KMS-11 (cell line): ENCODE measurements around the gene HS3ST3A1.
"Not testable (repeated sequence)": the region's sequence is repeated elsewhere in the genome, so short reads cannot be mapped to it uniquely, and the experiment has no call there.

ENCODE experiments used
- H2AFZ ChIP-seq: fragments of 200-600 bp; sonication (generic); 2 replicates; pipeline ENCODE4 v1.6.1; 2016; ENCODE audit warnings: antibody characterized with exemption, mixed run types, low read depth
- H3K27ac ChIP-seq: fragments of 200-600 bp; sonication (generic); 2 replicates; pipeline ENCODE4 v1.6.1; 2016; ENCODE audit warnings: mild to moderate bottlenecking, mixed run types
- H3K27me3 ChIP-seq: fragments of 200-600 bp; sonication (generic); 2 replicates; pipeline ENCODE4 v1.6.1; 2017; ENCODE audit warnings: mild to moderate bottlenecking, low read depth, mixed run types, moderate library complexity; ENCODE audit not compliant: insufficient read depth
- H3K36me3 ChIP-seq: fragments of 200-600 bp; sonication (generic); 2 replicates; pipeline ENCODE4 v1.6.1; 2017; ENCODE audit warnings: mild to moderate bottlenecking, mixed run types; ENCODE audit not compliant: insufficient read depth
- H3K4me1 ChIP-seq: fragments of 200-600 bp; sonication (generic); 2 replicates; pipeline ENCODE4 v1.6.1; 2016; ENCODE audit warnings: mild to moderate bottlenecking, low read depth, mixed run types; ENCODE audit not compliant: poor library complexity, severe bottlenecking
- H3K4me2 ChIP-seq: fragments of 200-600 bp; sonication (generic); 2 replicates; pipeline ENCODE4 v1.7.0; 2016; ENCODE audit warnings: mild to moderate bottlenecking, mixed run types
- H3K4me3 ChIP-seq: fragments of 200-600 bp; sonication (generic); IDR thresholded peaks from 2 replicates; pipeline ENCODE4 v1.6.1; 2017; ENCODE audit warnings: low read depth, low read length, mixed read lengths; ENCODE audit not compliant: insufficient read depth
- H3K79me2 ChIP-seq: fragments of 200-600 bp; sonication (generic); 2 replicates; pipeline ENCODE4 v1.6.1; 2016; ENCODE audit warnings: low read depth, mixed run types; ENCODE audit not compliant: insufficient read depth
- H3K9ac ChIP-seq: fragments of 200-600 bp; sonication (generic); 2 replicates; pipeline ENCODE4 v1.6.1; 2016; ENCODE audit warnings: mild to moderate bottlenecking, mixed run types
- H4K20me1 ChIP-seq: fragments of 200-600 bp; sonication (generic); 2 replicates; pipeline ENCODE4 v1.6.1; 2016; ENCODE audit warnings: mild to moderate bottlenecking, mixed run types; ENCODE audit not compliant: insufficient read depth
- CTCF ChIP-seq: fragments of 200-600 bp; sonication (generic); conservative IDR thresholded peaks from 2 replicates; pipeline ENCODE4 v1.6.1; 2017; ENCODE audit warnings: low read depth, mild to moderate bottlenecking, antibody characterized with exemption, low read length, moderate library complexity, mixed read lengths

Gene HS3ST3A1

DNA sequence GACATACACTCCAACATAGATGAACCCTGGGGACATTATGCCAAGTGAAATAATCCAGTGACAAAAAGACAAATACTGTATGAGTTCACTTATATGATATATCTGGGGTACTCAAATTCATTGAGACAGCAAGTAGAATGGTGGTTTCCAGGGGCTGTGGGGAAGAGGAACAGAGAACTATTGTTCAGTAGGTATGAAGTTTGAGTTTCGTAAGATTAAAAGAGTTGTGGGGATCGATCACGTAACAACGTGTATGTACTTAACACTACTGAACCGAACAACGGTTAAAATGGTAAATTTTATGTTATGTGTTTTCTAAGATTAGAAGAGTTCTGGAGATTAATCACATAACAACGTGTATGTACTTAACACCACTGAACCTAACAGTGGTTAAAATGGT, 100.8 kb downstream of the HS3ST3A1 start:
- no peak overlapping the region for H3K27ac ChIP-seq
- no peak overlapping the region for H2AFZ ChIP-seq
- no peak overlapping the region for H3K4me3 ChIP-seq
- H3K27me3 ChIP-seq: no peaks in the 10 kb centered on the region
- TF ChIP-seq CTCF: no peak
- no peaks in the 10 kb centered on the region for H3K79me2 ChIP-seq
- H3K4me1 ChIP-seq: no peaks in the 10 kb centered on the region
- H4K20me1 ChIP-seq: no peaks in the 10 kb centered on the region
- H3K36me3 ChIP-seq: no peaks in the 10 kb centered on the region
- H3K4me2 ChIP-seq: no peak overlapping the region
- H3K9ac ChIP-seq: no peak overlapping the region

- TF ChIP-seq CTCF: no peak
- Histone ChIP-seq H3K79me2 (no peaks in the 10 kb centered on the region), H3K4me3 (no peak overlapping the region), H2AFZ (no peak overlapping the region), H3K4me2 (no peak overlapping the region), H3K36me3 (no peaks in the 10 kb centered on the region), H3K27ac (no peak overlapping the region), H3K27me3 (no peaks in the 10 kb centered on the region), H4K20me1 (no peaks in the 10 kb centered on the region), H3K4me1 (no peaks in the 10 kb centered on the region), H3K9ac (no peak overlapping the region)
These were observed 103.5 kb downstream of the HS3ST3A1 start for GRCh38 chr17:13498184-13498583.

- H2AFZ ChIP-seq, H3K4me3 ChIP-seq, H3K79me2 ChIP-seq, H3K27me3 ChIP-seq, H3K4me1 ChIP-seq, H3K4me2 ChIP-seq, H3K27ac ChIP-seq, H3K36me3 ChIP-seq, H4K20me1 ChIP-seq, H3K9ac ChIP-seq: not testable (repeated sequence)
These were observed 105.1 kb downstream of the HS3ST3A1 start for GRCh38 chr17:13496553-13497056.

GRCh38 chr17:13495423-13495822, 106.3 kb downstream of the HS3ST3A1 start:
- Histone ChIP-seq H3K4me3 (no peak overlapping the region), H3K27ac (no peak overlapping the region), H3K36me3 (no peaks in the 10 kb centered on the region), H2AFZ (no peak overlapping the region), H3K27me3 (no peaks in the 10 kb centered on the region), H3K4me2 (no peak overlapping the region), H4K20me1 (no peaks in the 10 kb centered on the region), H3K79me2 (no peaks in the 10 kb centered on the region), H3K4me1 (no peaks in the 10 kb centered on the region), H3K9ac (no peak overlapping the region)
- no peak for TF ChIP-seq CTCF

DNA sequence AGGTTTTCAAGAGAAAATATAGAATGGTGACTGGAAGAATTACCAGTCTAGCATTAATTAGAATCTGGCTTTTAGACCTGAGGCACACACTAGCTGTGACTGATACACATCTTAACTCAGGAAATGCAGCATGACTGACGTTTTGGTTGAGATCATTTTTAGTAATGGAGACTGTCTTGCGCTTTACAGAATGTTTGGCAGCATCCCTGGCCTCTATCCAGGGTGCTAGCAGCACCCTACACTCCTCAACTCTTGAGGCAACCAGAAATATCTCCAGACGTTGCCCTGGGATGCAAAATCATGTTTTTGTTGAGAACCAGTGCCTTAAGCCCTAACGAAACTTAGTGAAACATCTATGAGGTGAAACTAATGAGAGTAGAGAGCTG, 109.0 kb downstream of the HS3ST3A1 start:
- Histone ChIP-seq H3K4me2 (no peak overlapping the region), H3K36me3 (no peaks in the 10 kb centered on the region), H3K4me3 (no peak overlapping the region), H3K4me1 (no peaks in the 10 kb centered on the region), H3K79me2 (no peaks in the 10 kb centered on the region), H2AFZ (no peak overlapping the region), H4K20me1 (no peaks in the 10 kb centered on the region), H3K9ac (no peak overlapping the region), H3K27me3 (no peaks in the 10 kb centered on the region), H3K27ac (no peak overlapping the region)
- TF ChIP-seq CTCF: no peak
